ENCODE measurements around the gene SLC7A8. TPM values are rescaled to one million over a fixed set of nuclear protein-coding genes. Genes with fewer than 3 reads are reported as not detected.

The SLC7A8 gene
- total and polyA plus RNA-seq, 10 of the 15 experiments (the other 5 are each of a cell fraction or from before 2014, with no cell fraction given): 0.06 to 0.28 (median 0.21) TPM; not detected in 7

- H3K4me1 ChIP-seq (ENCODE audit: control insufficient read depth, insufficient read depth, low read length): no peaks in the 10 kb centered on the region
- H3K36me3 ChIP-seq (ENCODE audit: control insufficient read depth in 2 of 2, insufficient read depth in 2 of 2, low read length in 1 of 2): no peaks in the 10 kb centered on the region
- DNase-seq (ENCODE audit: low read depth, low spot score) (no peak), FAIRE-seq (no peak), ATAC-seq (no peak)
- no peaks in the 10 kb centered on the region; a peak in 1 of 4 replicates for H3K27me3 ChIP-seq (replicated peaks in 1 of 2; ENCODE audit: control insufficient read depth in 2 of 2, insufficient read depth in 2 of 2, low read length in 1 of 2)
- TF ChIP-seq NBN (IDR thresholded peaks at IDR 0.05): no peak
- TF ChIP-seq RB1 (IDR thresholded peaks at IDR 0.05; ENCODE audit: borderline replicate concordance): no peak
- TF ChIP-seq E4F1 (IDR thresholded peaks at IDR 0.05; ENCODE audit: borderline replicate concordance, partially characterized antibody): no peak
- no peak for TF ChIP-seq NRF1 (conservative IDR thresholded peaks at IDR 0.05; ENCODE audit: low read depth, low read length)
- no peak for TF ChIP-seq ETV6 (conservative IDR thresholded peaks at IDR 0.05 in 1 of 2, IDR thresholded peaks at IDR 0.05 in 1 of 2; ENCODE audit: borderline replicate concordance in 1 of 2, low read depth in 1 of 2)
- TF ChIP-seq TCF12 (IDR thresholded peaks at IDR 0.05; ENCODE audit: low read depth, low read length): no peak
- TF ChIP-seq SPI1 (IDR thresholded peaks at IDR 0.05; ENCODE audit: borderline replicate concordance, insufficient read depth, low read depth, low read length): no peak
- TF ChIP-seq ZNF274 (IDR thresholded peaks at IDR 0.05; ENCODE audit: insufficient read depth, insufficient read length): no peak
- TF ChIP-seq BRCA1 (IDR thresholded peaks at IDR 0.05; ENCODE audit: low read depth, low read length): no peak
- TF ChIP-seq, protein P1, sequence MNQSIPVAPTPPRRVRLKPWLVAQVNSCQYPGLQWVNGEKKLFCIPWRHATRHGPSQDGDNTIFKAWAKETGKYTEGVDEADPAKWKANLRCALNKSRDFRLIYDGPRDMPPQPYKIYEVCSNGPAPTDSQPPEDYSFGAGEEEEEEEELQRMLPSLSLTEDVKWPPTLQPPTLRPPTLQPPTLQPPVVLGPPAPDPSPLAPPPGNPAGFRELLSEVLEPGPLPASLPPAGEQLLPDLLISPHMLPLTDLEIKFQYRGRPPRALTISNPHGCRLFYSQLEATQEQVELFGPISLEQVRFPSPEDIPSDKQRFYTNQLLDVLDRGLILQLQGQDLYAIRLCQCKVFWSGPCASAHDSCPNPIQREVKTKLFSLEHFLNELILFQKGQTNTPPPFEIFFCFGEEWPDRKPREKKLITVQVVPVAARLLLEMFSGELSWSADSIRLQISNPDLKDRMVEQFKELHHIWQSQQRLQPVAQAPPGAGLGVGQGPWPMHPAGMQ (IDR thresholded peaks at IDR 0.05; ENCODE audit: borderline replicate concordance): no peak
- no peak for TF ChIP-seq SUPT20H (IDR thresholded peaks at IDR 0.05; ENCODE audit: borderline replicate concordance, control insufficient read depth, low read depth, low read length)
- no peak for TF ChIP-seq POLR2A (IDR thresholded peaks at IDR 0.05; ENCODE audit: low read depth, low read length)
- TF ChIP-seq RAD21 (IDR thresholded peaks at IDR 0.05; ENCODE audit: insufficient read depth, low read depth, low read length): no peak
- TF ChIP-seq ZBTB4 (CRISPR knock-in tag; IDR thresholded peaks at IDR 0.05): no peak
- intact Hi-C loops (cut with micrococcal nuclease; ENCODE audit: unreplicated experiment): no loop called here
- CTCF ChIA-PET: interaction anchor here (0.8 to 3.5 kb wide), 5 partner anchors 12 to 189 kb away, joined by 3 to 28 read pairs (median 5); no protein-coding TSS in a partner anchor
- no peak overlapping the region for H3K27ac ChIP-seq (ENCODE audit: control insufficient read depth, insufficient read depth)
- in situ Hi-C loops (cut with MboI): no loop called here
- no peaks in the 10 kb centered on the region for H3K9me3 ChIP-seq (replicated peaks; ENCODE audit: control insufficient read depth, insufficient read depth, low read length)
- RAD21 ChIA-PET (ENCODE audit: unreplicated experiment): no interaction called here
- no peaks in the 10 kb centered on the region for H3K79me2 ChIP-seq (ENCODE audit: control insufficient read depth, insufficient read depth, low read length)
- H4K20me1 ChIP-seq (ENCODE audit: control insufficient read depth, insufficient read depth): no peaks in the 10 kb centered on the region
- BruUV-seq (replicated peaks): no TSS peak
- H3K4me2 ChIP-seq (ENCODE audit: control insufficient read depth, insufficient read depth): no peak overlapping the region
- no peak overlapping the region for H2AFZ ChIP-seq (ENCODE audit: control insufficient read depth, low read depth, low read length)
- SMC1A ChIA-PET (ENCODE audit: uncharacterized antibody, unreplicated experiment): interaction anchor here (1.5 kb wide), 1 partner anchor 55 kb away, joined by 4 read pairs; no protein-coding TSS in a partner anchor
- WGBS (ENCODE audit: insufficient coverage, insufficient replicate concordance, low lambda C conversion rate, missing lambda C conversion rate): 0% methylated on average over 1 of the region's 1 CpG
- POLR2A ChIA-PET: no interaction called here
- no peak overlapping the region for H3K9ac ChIP-seq (ENCODE audit: control insufficient read depth, insufficient read depth, low read length)
- H3K4me3 ChIP-seq: no peak overlapping the region
Observed at GRCh38 chr14:23175823-23176222, 7.6 kb downstream of the SLC7A8 start.

Measured in GM12878 (cell line).